GM23338 (cell line): ENCODE measurements around the gene RILPL1. TPM values are rescaled to one million over a fixed set of nuclear protein-coding genes. Genes with fewer than 3 reads are reported as not detected.

Source experiments
- ATAC-seq: fragments of 200-7000 bp; cut with Tn5 transposase; 3 replicates; pipeline ENCODE4 v1.9.1; 2020
- DNase-seq: peaks from one replicate; pipeline ENCODE4 v3.0.0-alpha.2; 2015; ENCODE audit warnings: low spot score
- H2AFZ ChIP-seq: fragments of 200-600 bp; sonication (generic); 2 replicates; pipeline ENCODE4 v1.8.0; 2016; ENCODE audit warnings: antibody characterized with exemption, mild to moderate bottlenecking, moderate library complexity
- H3F3A ChIP-seq: fragments of 200-600 bp; sonication (generic); replicated peaks from 2 replicates; pipeline ENCODE4 v1.8.0; 2017; ENCODE audit warnings: antibody characterized with exemption, mixed run types, low read depth
- H3K27ac ChIP-seq: fragments of 200-600 bp; sonication (generic); 2 replicates; pipeline ENCODE4 v1.6.1; 2016; ENCODE audit warnings: low read depth
- H3K27me3 ChIP-seq: fragments of 200-600 bp; sonication (generic); 2 replicates; pipeline ENCODE4 v1.8.0; 2016; ENCODE audit warnings: mild to moderate bottlenecking, mixed run types, moderate library complexity; ENCODE audit not compliant: insufficient read depth
- H3K36me3 ChIP-seq: fragments of 200-600 bp; sonication (generic); 2 replicates; pipeline ENCODE4 v1.8.0; 2016; ENCODE audit warnings: mild to moderate bottlenecking; ENCODE audit not compliant: insufficient read depth
- H3K4me1 ChIP-seq: fragments of 200-600 bp; sonication (generic); 2 replicates; pipeline ENCODE4 v1.8.0; 2016; ENCODE audit warnings: mild to moderate bottlenecking, moderate library complexity; ENCODE audit not compliant: insufficient read depth
- H3K4me2 ChIP-seq: fragments of 200-600 bp; sonication (generic); 2 replicates; pipeline ENCODE4 v1.7.1; 2017; ENCODE audit warnings: mixed run types
- H3K4me3 ChIP-seq: fragments of 200-600 bp; sonication (generic); 2 replicates; pipeline ENCODE4 v1.6.1; 2016; ENCODE audit warnings: mixed run types
- H3K79me2 ChIP-seq: fragments of 200-600 bp; sonication (generic); replicated peaks from 2 replicates; pipeline ENCODE4 v1.8.0; 2017; ENCODE audit warnings: mild to moderate bottlenecking; ENCODE audit not compliant: insufficient read depth
- H3K9me2 ChIP-seq: fragments of 200-600 bp; sonication (generic); 2 replicates; pipeline ENCODE4 v1.8.0; 2017; ENCODE audit not compliant: insufficient read depth
- H4K20me1 ChIP-seq: fragments of 200-600 bp; sonication (generic); replicated peaks from 2 replicates; pipeline ENCODE4 v1.8.0; 2017; ENCODE audit warnings: mild to moderate bottlenecking; ENCODE audit not compliant: insufficient read depth
- H3K27ac Mint-ChIP-seq: 2 replicates; pipeline ENCODE4 v1.8.0; 2020; ENCODE audit warnings: inconsistent platforms, mild to moderate bottlenecking, moderate library complexity, mixed read lengths
- H3K27me3 Mint-ChIP-seq: 3 replicates; pipeline ENCODE4 v1.8.0; 2022; ENCODE audit warnings: low read depth, mild to moderate bottlenecking, moderate library complexity, mixed read lengths, inconsistent platforms; ENCODE audit not compliant: insufficient read depth, poor library complexity
- H3K36me3 Mint-ChIP-seq: 3 replicates; pipeline ENCODE4 v1.8.0; 2021; ENCODE audit warnings: low read depth, mild to moderate bottlenecking, inconsistent platforms, moderate library complexity, mixed read lengths
- H3K4me1 Mint-ChIP-seq: 3 replicates; pipeline ENCODE4 v1.8.0; 2020; ENCODE audit warnings: mild to moderate bottlenecking, inconsistent platforms, mixed read lengths
- H3K4me3 Mint-ChIP-seq: 3 replicates; pipeline ENCODE4 v1.8.0; 2021; ENCODE audit warnings: moderate library complexity, mild to moderate bottlenecking, inconsistent platforms, mixed read lengths
- H3K9me3 Mint-ChIP-seq: 3 replicates; pipeline ENCODE4 v1.8.0; 2020; ENCODE audit warnings: moderate library complexity, mild to moderate bottlenecking, inconsistent platforms, mixed read lengths
- CREB1 ChIP-seq: fragments of 250-450 bp; sonication (Bioruptor Pico); IDR thresholded peaks from 2 replicates; pipeline ENCODE4 v1.5.0; 2020; ENCODE audit warnings: low read depth, mild to moderate bottlenecking, moderate library complexity
- CTCF ChIP-seq, 2 experiments: fragments of 200-600 bp in 1 of 2; sonication (generic) in 1 of 2; conservative IDR thresholded peaks; 2 replicates each; pipeline versions ENCODE4 v1.5.1 to v1.6.1; 2016 to 2017; ENCODE audit warnings: antibody characterized with exemption in 2 of 2, low read depth in 2 of 2, mild to moderate bottlenecking in 2 of 2, moderate library complexity in 1 of 2
- ETS1 ChIP-seq: IDR thresholded peaks from 2 replicates; pipeline ENCODE4 v1.6.1; 2016; ENCODE audit warnings: antibody characterized with exemption
- EZH2 ChIP-seq: fragments of 200-600 bp; sonication (generic); IDR thresholded peaks from one replicate; pipeline ENCODE4 v1.8.0; 2017; ENCODE audit warnings: antibody characterized with exemption, mild to moderate bottlenecking, low read depth; ENCODE audit not compliant: unreplicated experiment
- POLR2AphosphoS5 ChIP-seq: IDR thresholded peaks from 2 replicates; pipeline ENCODE4 v1.6.1; 2016; ENCODE audit warnings: antibody characterized with exemption, low read depth
- ZNF462 ChIP-seq: fragments of 250-450 bp; sonication (Bioruptor Pico); IDR thresholded peaks from 2 replicates; pipeline ENCODE4 v1.5.0; 2020; ENCODE audit warnings: mild to moderate bottlenecking, moderate library complexity
- polyA plus RNA-seq: library from polyadenylated mRNA; unstranded; fragments of >200 nt; fragmentation: Nextera tagmentation; extraction: Ambion mirVana; gene quantifications from 2 replicates; pipeline ENCODE4 v1.2.1, GENCODE V29; 2016
- total RNA-seq: library from RNA; depleted of rRNA; stranded (reverse); fragments of >200 nt; shearing (Covaris generic); gene quantifications from 2 replicates; pipeline ENCODE4 v1.2.3, GENCODE V29; 2014

The RILPL1 gene
- total and polyA plus RNA-seq, 2 experiments from 2014 or later: 3.9 to 7.9 TPM

GRCh38 chr12:123526542-123527080, 6.9 kb downstream of the RILPL1 start:
- Histone ChIP-seq H4K20me1 (no peaks in the 10 kb centered on the region), H3F3A (no peaks in the 10 kb centered on the region), H2AFZ (no peak overlapping the region), H3K27ac (no peak overlapping the region), H3K9me2 (no peaks in the 10 kb centered on the region), H3K4me2 (no peak overlapping the region), H3K36me3 (no peaks in the 10 kb centered on the region), H3K79me2 (no peaks in the 10 kb centered on the region), H3K4me3 (no peak overlapping the region), H3K4me1 (no peaks in the 10 kb centered on the region), H3K27me3 (no peaks in the 10 kb centered on the region)
- no peaks in the 10 kb centered on the region for H3K9me3 Mint-ChIP-seq
- no peaks in the 10 kb centered on the region for H3K4me1 Mint-ChIP-seq
- no peak for TF ChIP-seq ETS1
- TF ChIP-seq POLR2AphosphoS5: no peak
- no peak for TF ChIP-seq ZNF462 (CRISPR knock-in tag)
- no peak for TF ChIP-seq CREB1 (CRISPR knock-in tag)
- TF ChIP-seq EZH2: no peak
- TF ChIP-seq CTCF (conservative IDR thresholded peaks at IDR 0.05; ENCODE audit: low read depth in 2 of 2): no peak
- H3K4me3 Mint-ChIP-seq: no peak overlapping the region
- H3K27me3 Mint-ChIP-seq: peaks cover 8% of the 10 kb centered on the region
- peaks cover 20% of the 10 kb centered on the region for H3K36me3 Mint-ChIP-seq
- DNase-seq (no peak), ATAC-seq (no peak)
- no peak overlapping the region for H3K27ac Mint-ChIP-seq
